ENCODE measurements around the gene SSBP3.

SSBP3 gene

GRCh38 chr1:54243022-54243421, 163.2 kb downstream of the SSBP3 start:
- no peaks in the 10 kb centered on the region for H3K9me3 ChIP-seq (ENCODE audit: insufficient read depth, low read length)
- no peaks in the 10 kb centered on the region for H4K20me1 ChIP-seq (ENCODE audit: low read depth, low read length)
- no peaks in the 10 kb centered on the region for H3F3A ChIP-seq (ENCODE audit: insufficient read depth)
- no peaks in the 10 kb centered on the region for H3K36me3 ChIP-seq (ENCODE audit: low read length)
- no peaks in the 10 kb centered on the region for H3K9me2 ChIP-seq (replicated peaks; ENCODE audit: insufficient read depth, low read length)
- no peaks in the 10 kb centered on the region for H3K79me2 ChIP-seq (ENCODE audit: insufficient read depth, low read length)
- no peaks in the 10 kb centered on the region for H3K27me3 ChIP-seq (ENCODE audit: low read length)
- no peak overlapping the region for H3K4me3 ChIP-seq (ENCODE audit: insufficient read depth, low read length, poor library complexity, severe bottlenecking)
- H3K27ac ChIP-seq (ENCODE audit: low read depth, low read length) = no peak overlapping the region
- TF ChIP-seq CTCF (IDR thresholded peaks at IDR 0.05; ENCODE audit: insufficient read depth, low read length, poor library complexity, severe bottlenecking) (no peak), EZH2phosphoT487 (conservative IDR thresholded peaks at IDR 0.05; ENCODE audit: low read length) (no peak)
- H3K4me2 ChIP-seq (ENCODE audit: low read depth, low read length, poor library complexity, severe bottlenecking) = no peak overlapping the region
- no peak overlapping the region for H3K9ac ChIP-seq (ENCODE audit: low read length)
- no peak overlapping the region for H2AFZ ChIP-seq (ENCODE audit: low read depth, low read length, severe bottlenecking)

- no peak overlapping the region for H3K4me2 ChIP-seq (ENCODE audit: low read depth, low read length, poor library complexity, severe bottlenecking)
- H3K27ac ChIP-seq (ENCODE audit: low read depth, low read length) = no peak overlapping the region
- H2AFZ ChIP-seq (ENCODE audit: low read depth, low read length, severe bottlenecking) = no peak overlapping the region
- H3F3A ChIP-seq (ENCODE audit: insufficient read depth) = no peaks in the 10 kb centered on the region
- no peaks in the 10 kb centered on the region for H3K36me3 ChIP-seq (ENCODE audit: low read length)
- H4K20me1 ChIP-seq (ENCODE audit: low read depth, low read length) = no peaks in the 10 kb centered on the region
- H3K9me3 ChIP-seq (ENCODE audit: insufficient read depth, low read length) = no peaks in the 10 kb centered on the region
- no peak for TF ChIP-seq EZH2phosphoT487 (conservative IDR thresholded peaks at IDR 0.05; ENCODE audit: low read length)
- no peak for TF ChIP-seq CTCF (IDR thresholded peaks at IDR 0.05; ENCODE audit: insufficient read depth, low read length, poor library complexity, severe bottlenecking)
- no peaks in the 10 kb centered on the region for H3K27me3 ChIP-seq (ENCODE audit: low read length)
- no peaks in the 10 kb centered on the region for H3K9me2 ChIP-seq (replicated peaks; ENCODE audit: insufficient read depth, low read length)
- no peak overlapping the region for H3K9ac ChIP-seq (ENCODE audit: low read length)
- H3K4me3 ChIP-seq (ENCODE audit: insufficient read depth, low read length, poor library complexity, severe bottlenecking) = no peak overlapping the region
- H3K79me2 ChIP-seq (ENCODE audit: insufficient read depth, low read length) = no peaks in the 10 kb centered on the region
These were observed 164.8 kb downstream of the SSBP3 start for GRCh38 chr1:54241364-54241763.

- H3K9me2 ChIP-seq (replicated peaks; ENCODE audit: insufficient read depth, low read length) = no peaks in the 10 kb centered on the region
- TF ChIP-seq CTCF (IDR thresholded peaks at IDR 0.05; ENCODE audit: insufficient read depth, low read length, poor library complexity, severe bottlenecking) = no peak
- no peak for TF ChIP-seq EZH2phosphoT487 (conservative IDR thresholded peaks at IDR 0.05; ENCODE audit: low read length)
- H3K27ac ChIP-seq (ENCODE audit: low read depth, low read length) = no peak overlapping the region
- no peaks in the 10 kb centered on the region for H4K20me1 ChIP-seq (ENCODE audit: low read depth, low read length)
- H2AFZ ChIP-seq (ENCODE audit: low read depth, low read length, severe bottlenecking) = no peak overlapping the region
- no peak overlapping the region for H3K4me3 ChIP-seq (ENCODE audit: insufficient read depth, low read length, poor library complexity, severe bottlenecking)
- no peak overlapping the region for H3K9ac ChIP-seq (ENCODE audit: low read length)
- no peak overlapping the region for H3K4me2 ChIP-seq (ENCODE audit: low read depth, low read length, poor library complexity, severe bottlenecking)
- no peaks in the 10 kb centered on the region for H3K36me3 ChIP-seq (ENCODE audit: low read length)
- no peaks in the 10 kb centered on the region for H3K9me3 ChIP-seq (ENCODE audit: insufficient read depth, low read length)
- H3F3A ChIP-seq (ENCODE audit: insufficient read depth) = no peaks in the 10 kb centered on the region
- H3K27me3 ChIP-seq (ENCODE audit: low read length) = no peaks in the 10 kb centered on the region
- H3K79me2 ChIP-seq (ENCODE audit: insufficient read depth, low read length) = no peaks in the 10 kb centered on the region
These were observed 165.4 kb downstream of the SSBP3 start for GRCh38 chr1:54240741-54241335.
